CD14-positive monocyte (primary cell): ENCODE measurements around the gene AQP12B. TPM values are rescaled to one million over a fixed set of nuclear protein-coding genes. Genes with fewer than 3 reads are reported as not detected.

Experiments used
- DNase-seq, 3 donors: peaks; one replicate each; pipeline ENCODE4 v3.0.0-alpha.2; 2011 to 2022
- H2AFZ ChIP-seq: 2 replicates; pipeline ENCODE4 v1.6.0; 2012; ENCODE audit warnings: mild to moderate bottlenecking, low read depth, low read length, inconsistent platforms; ENCODE audit not compliant: insufficient read depth, poor library complexity, severe bottlenecking
- H3K27ac ChIP-seq, 2 donors: 1 replicate in 1 of 2; 2 replicates in 1 of 2; pipeline ENCODE4 v1.5.1; 2012 to 2013; ENCODE audit warnings: low read length in 2 of 2, control low read depth in 1 of 2, inconsistent platforms in 1 of 2, low read depth in 1 of 2, mild to moderate bottlenecking in 1 of 2
- H3K27me3 ChIP-seq, 2 donors: one replicate each; pipeline versions ENCODE4 v1.6.0 to v1.6.1; 2011 to 2013; ENCODE audit warnings: low read length in 2 of 2; ENCODE audit not compliant: control insufficient read depth in 2 of 2, insufficient read depth in 2 of 2
- H3K36me3 ChIP-seq, 2 donors: replicated peaks in 1 of 2; 1 replicate in 1 of 2; 2 replicates in 1 of 2; pipeline versions ENCODE4 v1.5.1 to v1.6.1; 2012 to 2013; ENCODE audit warnings: low read length in 2 of 2, control low read depth in 1 of 2, inconsistent platforms in 1 of 2, mild to moderate bottlenecking in 1 of 2; ENCODE audit not compliant: insufficient read depth in 2 of 2, control insufficient read depth in 1 of 2
- H3K4me1 ChIP-seq, 2 donors: 1 replicate in 1 of 2; 2 replicates in 1 of 2; pipeline versions ENCODE4 v1.5.1 to v1.6.1; 2012 to 2013; ENCODE audit warnings: low read length in 2 of 2, control low read depth in 1 of 2, inconsistent platforms in 1 of 2, mild to moderate bottlenecking in 1 of 2, moderate library complexity in 1 of 2; ENCODE audit not compliant: insufficient read depth in 2 of 2, control insufficient read depth in 1 of 2
- H3K4me2 ChIP-seq: replicated peaks from 2 replicates; pipeline ENCODE3; 2012; ENCODE audit warnings: low read length, moderate library complexity, mild to moderate bottlenecking; ENCODE audit not compliant: poor library complexity, severe bottlenecking; ENCODE audit errors: extremely low read depth
- H3K4me3 ChIP-seq, 3 experiments: fragments of 200-600 bp in 1 of 3; sonication (generic) in 1 of 3; replicated peaks in 1 of 3; 1 replicate in 2 of 3; 2 replicates in 1 of 3; pipeline ENCODE4 v1.5.1; 2011 to 2013; ENCODE audit warnings: low read length in 3 of 3, mild to moderate bottlenecking in 3 of 3, control low read depth in 2 of 3, low read depth in 2 of 3, inconsistent platforms in 1 of 3, moderate library complexity in 1 of 3
- H3K79me2 ChIP-seq: 2 replicates; pipeline ENCODE4 v1.6.0; 2012; ENCODE audit warnings: mild to moderate bottlenecking, control low read depth, inconsistent platforms, low read length, moderate library complexity; ENCODE audit not compliant: insufficient read depth
- H3K9ac ChIP-seq: 2 replicates; pipeline ENCODE4 v1.6.0; 2017; ENCODE audit warnings: low read length, mild to moderate bottlenecking; ENCODE audit not compliant: insufficient read depth, poor library complexity, severe bottlenecking
- H3K9me3 ChIP-seq, 2 donors: replicated peaks in 1 of 2; 1 replicate in 1 of 2; 2 replicates in 1 of 2; pipeline versions ENCODE4 v1.5.1 to v1.6.1; 2012 to 2013; ENCODE audit warnings: low read length in 2 of 2, control low read depth in 1 of 2; ENCODE audit not compliant: control insufficient read depth in 1 of 2, insufficient read depth in 1 of 2
- H4K20me1 ChIP-seq: 2 replicates; pipeline ENCODE4 v1.6.0; 2012; ENCODE audit warnings: mild to moderate bottlenecking, low read length, control low read depth, moderate library complexity; ENCODE audit not compliant: insufficient read depth
- H3K27ac Mint-ChIP-seq, 7 donors: one replicate each; pipeline ENCODE4 v1.8.0; 2020; ENCODE audit warnings: mild to moderate bottlenecking in 7 of 7, mixed read lengths in 7 of 7, moderate library complexity in 6 of 7, inconsistent platforms in 2 of 7
- H3K27me3 Mint-ChIP-seq, 3 donors: one replicate each; pipeline ENCODE4 v1.8.0; 2021 to 2022; ENCODE audit warnings: low read depth in 3 of 3, mild to moderate bottlenecking in 3 of 3, mixed read lengths in 3 of 3, moderate library complexity in 3 of 3, inconsistent platforms in 1 of 3
- H3K36me3 Mint-ChIP-seq, 2 donors: one replicate each; pipeline ENCODE4 v1.8.0; 2020; ENCODE audit warnings: mixed read lengths in 2 of 2, inconsistent platforms in 1 of 2, mild to moderate bottlenecking in 1 of 2
- H3K4me1 Mint-ChIP-seq: one replicate; pipeline ENCODE4 v1.8.0; 2020; ENCODE audit warnings: mild to moderate bottlenecking, mixed read lengths
- H3K4me3 Mint-ChIP-seq, 2 donors: one replicate each; pipeline ENCODE4 v1.8.0; 2020; ENCODE audit warnings: mild to moderate bottlenecking in 2 of 2, mixed read lengths in 2 of 2, moderate library complexity in 1 of 2
- H3K9me3 Mint-ChIP-seq, 7 donors: one replicate each; pipeline ENCODE4 v1.8.0; 2020 to 2022; ENCODE audit warnings: mixed read lengths in 7 of 7, mild to moderate bottlenecking in 6 of 7, moderate library complexity in 6 of 7, inconsistent platforms in 2 of 7
- WGBS: methylation state at CpG from one replicate; pipeline ENCODE4 v1.1.5; 2013; ENCODE audit warnings: missing lambda C conversion rate; ENCODE audit not compliant: insufficient coverage; 5-methylcytosine and 5-hydroxymethylcytosine counted together
- intact Hi-C, 2 donors: fragments of 100-400 bp; cut with micrococcal nuclease; formaldehyde crosslinking; loops; one replicate each; pipeline versions ENCODE4 v1.15.0 to v1.15.1; 2023
- polyA plus RNA-seq, 3 donors: library from polyadenylated mRNA; depleted of rRNA in 1 of 3; unstranded in 2 of 3; stranded (reverse) in 1 of 3; fragments of 300-500 nt in 2 of 3; fragments of >200 nt in 1 of 3; fragmentation: Illumina TruSeq in 2 of 3; gene quantifications; 1 replicate in 2 of 3; 2 replicates in 1 of 3; pipeline ENCODE4 v1.2.3, GENCODE V29; 2012 to 2021
- TF ChIP-seq, protein P1 (sequence below): fragments of 200-600 bp; IDR thresholded peaks from one replicate; pipeline ENCODE4 v1.8.0; 2022; ENCODE audit warnings: antibody characterized with exemption, mild to moderate bottlenecking

Gene AQP12B
- polyA plus RNA-seq, 3 donors = not detected

DNA sequence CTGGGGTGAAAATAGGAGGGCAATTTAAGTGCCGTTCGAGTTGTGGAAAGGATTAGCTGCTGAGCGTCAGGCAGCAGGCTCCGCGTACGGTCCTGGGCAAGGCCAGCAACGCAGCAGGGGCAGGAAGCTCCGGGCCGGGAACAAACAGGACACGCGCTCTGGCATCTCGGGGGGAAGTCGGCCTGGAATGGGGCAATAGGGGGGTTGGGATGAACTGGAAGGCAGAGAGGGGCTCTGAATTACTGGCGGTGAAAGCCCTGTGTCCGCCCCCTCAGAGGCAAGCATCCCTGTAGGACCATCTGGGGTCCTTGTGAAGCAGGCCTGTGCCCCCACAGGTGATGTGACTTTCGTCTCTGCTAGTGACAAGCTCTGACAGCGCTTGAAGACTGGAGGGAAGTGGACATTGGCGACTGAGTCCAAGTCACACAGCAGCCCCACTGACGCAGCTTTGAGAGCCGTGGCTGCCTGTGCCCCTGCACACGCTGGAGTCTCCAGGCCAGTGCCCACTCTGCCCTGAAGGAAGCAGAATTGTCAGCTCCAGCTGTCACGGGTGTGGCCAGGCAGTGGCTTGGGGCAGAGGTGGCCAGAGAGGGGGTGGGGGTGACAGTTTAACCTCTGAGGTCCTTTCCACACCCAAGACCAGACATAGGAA is 35.1 kb downstream of the AQP12B start:
- Histone ChIP-seq H3K27ac (no peak overlapping the region), H3K9me3 (peaks cover 0 to 7% of the 10 kb centered on the region in 2 donors), H2AFZ (no peak overlapping the region), H3K9ac (no peak overlapping the region), H3K4me3 (no peak overlapping the region), H3K36me3 (no peaks in the 10 kb centered on the region), H4K20me1 (no peaks in the 10 kb centered on the region), H3K79me2 (no peaks in the 10 kb centered on the region), H3K4me1 (peaks cover 2 to 12% of the 10 kb centered on the region in 2 donors), H3K27me3 (peaks cover 2 to 35% of the 10 kb centered on the region in 2 donors), H3K4me2 (no peak overlapping the region)
- TF ChIP-seq, protein P1, sequence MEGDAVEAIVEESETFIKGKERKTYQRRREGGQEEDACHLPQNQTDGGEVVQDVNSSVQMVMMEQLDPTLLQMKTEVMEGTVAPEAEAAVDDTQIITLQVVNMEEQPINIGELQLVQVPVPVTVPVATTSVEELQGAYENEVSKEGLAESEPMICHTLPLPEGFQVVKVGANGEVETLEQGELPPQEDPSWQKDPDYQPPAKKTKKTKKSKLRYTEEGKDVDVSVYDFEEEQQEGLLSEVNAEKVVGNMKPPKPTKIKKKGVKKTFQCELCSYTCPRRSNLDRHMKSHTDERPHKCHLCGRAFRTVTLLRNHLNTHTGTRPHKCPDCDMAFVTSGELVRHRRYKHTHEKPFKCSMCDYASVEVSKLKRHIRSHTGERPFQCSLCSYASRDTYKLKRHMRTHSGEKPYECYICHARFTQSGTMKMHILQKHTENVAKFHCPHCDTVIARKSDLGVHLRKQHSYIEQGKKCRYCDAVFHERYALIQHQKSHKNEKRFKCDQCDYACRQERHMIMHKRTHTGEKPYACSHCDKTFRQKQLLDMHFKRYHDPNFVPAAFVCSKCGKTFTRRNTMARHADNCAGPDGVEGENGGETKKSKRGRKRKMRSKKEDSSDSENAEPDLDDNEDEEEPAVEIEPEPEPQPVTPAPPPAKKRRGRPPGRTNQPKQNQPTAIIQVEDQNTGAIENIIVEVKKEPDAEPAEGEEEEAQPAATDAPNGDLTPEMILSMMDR = no peak
- peaks cover 26 to 50% (median 32%) of the 10 kb centered on the region in 3 donors for H3K27me3 Mint-ChIP-seq
- H3K4me3 Mint-ChIP-seq = peak overlapping the region in 1 of 2 donors; percentile 26
- 63% methylated on average over 20 of the region's 22 CpGs for WGBS
- H3K36me3 Mint-ChIP-seq = no peaks in the 10 kb centered on the region
- intact Hi-C loops = no loop called here
- peak overlapping the region in 2 of 7 donors; percentile 32 to 56 for H3K27ac Mint-ChIP-seq
- H3K4me1 Mint-ChIP-seq = peaks cover 13% of the 10 kb centered on the region
- H3K9me3 Mint-ChIP-seq = peaks cover 2 to 14% (median 11%) of the 10 kb centered on the region in 7 donors
- no peak for DNase-seq

DNA sequence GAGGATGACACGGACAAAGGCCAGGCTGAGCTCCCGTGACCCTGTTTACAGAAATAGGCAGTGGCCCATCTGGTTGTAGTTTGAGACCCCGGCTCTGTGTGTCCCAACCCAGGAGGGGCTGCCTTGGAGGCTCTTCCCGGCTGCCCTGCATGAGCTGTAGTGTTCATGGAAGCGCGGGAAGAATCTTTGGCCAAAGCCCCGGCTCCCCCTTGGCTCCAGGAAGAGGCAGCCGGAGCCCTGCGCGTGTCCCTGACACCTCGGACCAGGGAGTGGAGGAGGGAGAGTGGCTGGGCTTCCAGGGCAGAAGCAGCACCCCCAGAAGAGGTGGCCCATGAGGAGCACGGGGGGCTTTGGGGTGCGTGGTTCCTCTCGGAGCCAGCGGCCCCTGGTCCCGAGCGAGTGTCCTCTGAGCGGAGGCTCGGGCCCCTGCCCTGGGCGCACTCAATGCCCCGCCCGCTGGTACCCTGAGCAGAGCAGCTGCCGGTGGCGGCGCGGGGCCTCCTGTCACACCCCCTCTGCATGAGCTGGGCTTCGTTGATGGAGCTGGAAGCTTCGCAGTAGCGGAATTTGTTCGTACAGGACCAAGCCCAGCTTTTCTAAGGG is 35.7 kb downstream of the AQP12B start:
- TF ChIP-seq, protein P1 = no peak
- WGBS = 79% methylated on average over 30 of the region's 30 CpGs
- Mint-ChIP-seq H3K27ac (no peak overlapping the region), H3K27me3 (peaks cover 26 to 49% (median 32%) of the 10 kb centered on the region in 3 donors), H3K4me1 (peaks cover 13% of the 10 kb centered on the region), H3K36me3 (no peaks in the 10 kb centered on the region), H3K9me3 (peaks cover 2 to 17% (median 10%) of the 10 kb centered on the region in 7 donors), H3K4me3 (peak overlapping the region in 1 of 2 donors; percentile 82)
- Histone ChIP-seq H3K27me3 (peaks cover 0 to 35% of the 10 kb centered on the region in 2 donors), H3K36me3 (no peaks in the 10 kb centered on the region), H2AFZ (no peak overlapping the region), H4K20me1 (no peaks in the 10 kb centered on the region), H3K4me1 (peaks cover 2 to 12% of the 10 kb centered on the region in 2 donors), H3K79me2 (no peaks in the 10 kb centered on the region), H3K4me3 (no peak overlapping the region), H3K4me2 (no peak overlapping the region), H3K9ac (no peak overlapping the region), H3K27ac (no peak overlapping the region), H3K9me3 (peaks cover 0 to 7% of the 10 kb centered on the region in 2 donors)
- DNase-seq = no peak
- intact Hi-C loops = no loop called here
